GM12878 (cell line): Measurements from ENCODE around the gene MEGF11. TPM values are rescaled to one million over a fixed set of nuclear protein-coding genes. Genes with fewer than 3 reads are reported as not detected.

ENCODE experiments used
- ATAC-seq: fragments of 200-7000 bp; cut with Tn5 transposase; 3 replicates; pipeline ENCODE4 v1.9.1; 2020; ENCODE audit warnings: mild to moderate bottlenecking, moderate library complexity
- BruUV-seq: library from RNA; stranded (reverse); fragments of 400-500 nt; replicated peaks from 2 replicates; lab custom pipeline; 2021; lab: Mats Ljungman, UMichigan
- CTCF ChIA-PET: fragments of 300-600 bp; sonication (Branson Sonifier 250); formaldehyde crosslinking; extraction: SDS; loops from one replicate; lab custom pipeline; 2021; ENCODE audit warnings: inconsistent platforms; lab: Yijun Ruan, JAX
- POLR2A ChIA-PET: fragments of 350-600 bp; formaldehyde crosslinking; extraction: SDS; loops from one replicate; lab custom pipeline; 2021; ENCODE audit warnings: inconsistent platforms; lab: Charles Lee
- RAD21 ChIA-PET: fragments of 300-600 bp; sonication (Branson Sonifier 250); formaldehyde crosslinking; loops from one replicate; lab custom pipeline; 2023; ENCODE audit warnings: antibody characterized with exemption; ENCODE audit not compliant: unreplicated experiment; lab: Charles Lee
- SMC1A ChIA-PET: fragments of 300-600 bp; sonication (Branson Sonifier 250); formaldehyde crosslinking; loops from one replicate; lab custom pipeline; 2023; ENCODE audit not compliant: unreplicated experiment, uncharacterized antibody; lab: Charles Lee
- DNase-seq: peaks from one replicate; pipeline ENCODE4 v3.0.0-alpha.2; 2011; ENCODE audit warnings: low read depth, low spot score
- FAIRE-seq: peaks from 3 replicates; lab custom pipeline; 2011; peaks lifted over from hg19 to GRCh38; lab: Jason Lieb, UNC
- H2AFZ ChIP-seq: 2 replicates; pipeline ENCODE4 v1.6.0; 2011; ENCODE audit warnings: low read depth, low read length, control low read depth; ENCODE audit not compliant: control insufficient read depth
- H3K27ac ChIP-seq: 2 replicates; pipeline ENCODE4 v1.5.1; 2011; ENCODE audit warnings: control low read depth; ENCODE audit not compliant: control insufficient read depth, insufficient read depth
- H3K27me3 ChIP-seq, 2 experiments: replicated peaks in 1 of 2; 2 replicates each; pipeline versions ENCODE4 v1.6.0 to v1.6.1; 2011; ENCODE audit warnings: low read length in 1 of 2; ENCODE audit not compliant: control insufficient read depth in 2 of 2, insufficient read depth in 2 of 2
- H3K36me3 ChIP-seq, 2 experiments: 2 replicates each; pipeline ENCODE4 v1.5.1; 2011; ENCODE audit warnings: low read length in 1 of 2; ENCODE audit not compliant: control insufficient read depth in 2 of 2, insufficient read depth in 2 of 2
- H3K4me1 ChIP-seq: 2 replicates; pipeline ENCODE4 v1.6.1; 2011; ENCODE audit warnings: mild to moderate bottlenecking, low read length, moderate library complexity, mixed read lengths; ENCODE audit not compliant: control insufficient read depth, insufficient read depth
- H3K4me2 ChIP-seq: 2 replicates; pipeline ENCODE4 v1.6.0; 2011; ENCODE audit warnings: control low read depth; ENCODE audit not compliant: control insufficient read depth, insufficient read depth
- H3K4me3 ChIP-seq: fragments of 200-600 bp; sonication (generic); 2 replicates; pipeline ENCODE4 v1.5.1; 2016
- H3K79me2 ChIP-seq: 2 replicates; pipeline ENCODE4 v1.6.0; 2011; ENCODE audit warnings: low read length; ENCODE audit not compliant: control insufficient read depth, insufficient read depth
- H3K9ac ChIP-seq: 2 replicates; pipeline ENCODE4 v1.8.0; 2011; ENCODE audit warnings: low read length, control low read depth, mixed read lengths; ENCODE audit not compliant: control insufficient read depth, insufficient read depth
- H3K9me3 ChIP-seq: replicated peaks from 3 replicates; pipeline ENCODE4 v1.5.1; 2011; ENCODE audit warnings: mild to moderate bottlenecking, low read length; ENCODE audit not compliant: control insufficient read depth, insufficient read depth
- H4K20me1 ChIP-seq: 2 replicates; pipeline ENCODE4 v1.6.0; 2011; ENCODE audit not compliant: control insufficient read depth, insufficient read depth
- BHLHE40 ChIP-seq, 2 experiments: fragments of 450-650 bp in 1 of 2; IDR thresholded peaks; 2 replicates each; pipeline ENCODE4 v1.6.1; 2011 to 2017; ENCODE audit warnings: low read depth in 2 of 2, borderline replicate concordance in 1 of 2, improper control_type of control experiment in 1 of 2, low read length in 1 of 2, mild to moderate bottlenecking in 1 of 2
- HDAC6 ChIP-seq: fragments of 200-600 bp; sonication (generic); IDR thresholded peaks from one replicate; pipeline ENCODE4 v1.8.0; 2017; ENCODE audit warnings: antibody characterized with exemption; ENCODE audit not compliant: unreplicated experiment
- HSF1 ChIP-seq: fragments of 150-350 bp; IDR thresholded peaks from 2 replicates; pipeline ENCODE4 v1.6.1; 2014; ENCODE audit warnings: mild to moderate bottlenecking, low read depth, low read length
- MAX ChIP-seq: IDR thresholded peaks from 2 replicates; pipeline ENCODE4 v1.6.1; 2012; ENCODE audit warnings: low read depth, low read length, improper control_type of control experiment
- MYB ChIP-seq: fragments of 150-350 bp; IDR thresholded peaks from 2 replicates; pipeline ENCODE4 v1.6.1; 2014; ENCODE audit warnings: mild to moderate bottlenecking, low read depth, low read length, borderline replicate concordance
- NFIC ChIP-seq: IDR thresholded peaks from 2 replicates; pipeline ENCODE4 v1.6.1; 2012; ENCODE audit warnings: low read depth, mild to moderate bottlenecking, inconsistent platforms, low read length, moderate library complexity
- NRF1 ChIP-seq: conservative IDR thresholded peaks from 2 replicates; pipeline ENCODE4 v1.6.1; 2011; ENCODE audit warnings: mild to moderate bottlenecking, low read depth, low read length, improper control_type of control experiment
- RELA ChIP-seq: fragments of 450-650 bp; IDR thresholded peaks from 2 replicates; pipeline ENCODE4 v1.8.0; 2014; ENCODE audit warnings: borderline replicate concordance; ENCODE audit not compliant: partially characterized antibody
- RELB ChIP-seq: fragments of 450-650 bp; IDR thresholded peaks from 2 replicates; pipeline ENCODE4 v1.6.1; 2017; ENCODE audit warnings: low read depth, mild to moderate bottlenecking, moderate library complexity
- SIX5 ChIP-seq: IDR thresholded peaks from 2 replicates; pipeline ENCODE4 v1.6.1; 2011; ENCODE audit warnings: mild to moderate bottlenecking, low read depth, low read length, moderate library complexity; ENCODE audit not compliant: severe bottlenecking
- SUZ12 ChIP-seq: fragments of 200-600 bp; sonication (generic); IDR thresholded peaks from one replicate; pipeline ENCODE4 v1.6.1; 2018; ENCODE audit warnings: antibody characterized with exemption, mild to moderate bottlenecking; ENCODE audit not compliant: unreplicated experiment
- TAF1 ChIP-seq: IDR thresholded peaks from 2 replicates; pipeline ENCODE4 v1.6.1; 2011; ENCODE audit warnings: mild to moderate bottlenecking, low read depth, low read length, borderline replicate concordance
- ZSCAN29 ChIP-seq: fragments of 450-650 bp; IDR thresholded peaks from 2 replicates; pipeline ENCODE4 v1.6.1; 2017; ENCODE audit warnings: mild to moderate bottlenecking, moderate library complexity
- WGBS: methylation state at CpG from one replicate; pipeline ENCODE4 v1.1.6; 2016; ENCODE audit warnings: low lambda C conversion rate; ENCODE audit not compliant: insufficient replicate concordance, insufficient coverage; ENCODE audit errors: missing lambda C conversion rate; 5-methylcytosine and 5-hydroxymethylcytosine counted together
- in situ Hi-C: fragments of 300-500 bp; cut with MboI; formaldehyde crosslinking; loops from 9 replicates; pipeline ENCODE4 v1.14.3; 2018; ENCODE audit warnings: mixed read lengths
- intact Hi-C: fragments of 100-400 bp; cut with micrococcal nuclease; formaldehyde crosslinking; loops from one replicate; pipeline ENCODE4 v1.14.2; 2022; ENCODE audit not compliant: unreplicated experiment
- polyA plus RNA-seq, 11 experiments: library from polyadenylated mRNA; depleted of rRNA in 4 of 11; unstranded in 6 of 11; stranded (reverse) in 5 of 11; fragments of >200 nt; fragmentation: Nextera tagmentation in 4 of 11; fragmentation: Illumina TruSeq in 1 of 11; extraction: Ambion mirVana in 4 of 11; extraction: Trizol in 1 of 11; gene quantifications; 1 replicate in 1 of 11; 2 replicates in 10 of 11; pipeline versions ENCODE4 v1.2.1 to v1.2.3, GENCODE V29; 2011 to 2016; ENCODE audit warnings: inconsistent platforms in 2 of 11, missing spikeins in 2 of 11, low read depth in 1 of 11
- total RNA-seq, 4 experiments: library from RNA; depleted of rRNA in 3 of 4; stranded (reverse); fragments of >200 nt in 3 of 4; fragmentation: Illumina TruSeq in 1 of 4; extraction: Trizol in 1 of 4; gene quantifications; 2 replicates each; pipeline versions ENCODE4 v1.2.1 to v1.2.3, GENCODE V29; 2013 to 2021

MEGF11 gene
- total and polyA plus RNA-seq, 10 of the 15 experiments (the other 5 are each of a cell fraction or from before 2014, with no cell fraction given) = 0.03 to 1.7 (median 0.49) TPM

- TF ChIP-seq BHLHE40 (IDR thresholded peaks at IDR 0.05; ENCODE audit: borderline replicate concordance in 1 of 2, low read depth in 2 of 2, low read length in 1 of 2) (no peak), SIX5 (no peak), TAF1 (no peak), HSF1 (no peak), HDAC6 (no peak)
- TF ChIP-seq, all 136 proteins: peak for 0
Observed at GRCh38 chr15:65901836-65902235, 351.7 kb downstream of the MEGF11 start (continued).

GRCh38 chr15:65901336-65901735 is 352.2 kb downstream of the MEGF11 start:
- no peak for ATAC-seq
- peaks cover 2 to 25% of the 10 kb centered on the region in 2 experiments; a peak in 3 of 4 replicates for H3K36me3 ChIP-seq
- no peak overlapping the region for H3K4me2 ChIP-seq
- FAIRE-seq = no peak
- H3K27me3 ChIP-seq = no peaks in the 10 kb centered on the region
- no peaks in the 10 kb centered on the region for H3K79me2 ChIP-seq
- H3K4me3 ChIP-seq = no peak overlapping the region
- H3K27ac ChIP-seq = no peak overlapping the region
- intact Hi-C loops = no loop called here
- BruUV-seq = no TSS peak
- no peak for TF ChIP-seq BHLHE40 (IDR thresholded peaks at IDR 0.05; ENCODE audit: borderline replicate concordance in 1 of 2, low read depth in 2 of 2, low read length in 1 of 2)
- TF ChIP-seq RELA = no peak
- no peak for TF ChIP-seq MAX
- TF ChIP-seq ZSCAN29 = no peak
- TF ChIP-seq RELB = no peak
- TF ChIP-seq NRF1 = no peak
- TF ChIP-seq MYB = no peak
- no peak for TF ChIP-seq NFIC
- TF ChIP-seq SUZ12 = no peak
- H2AFZ ChIP-seq = no peak overlapping the region
- no peaks in the 10 kb centered on the region for H3K9me3 ChIP-seq
- H3K4me1 ChIP-seq = peaks cover 27% of the 10 kb centered on the region
- ChIA-PET SMC1A (interaction anchor here (1.1 to 7.6 kb wide), 6 partner anchors 14 to 38 kb away, joined by 3 to 70 read pairs (median 11); partner anchors contain the start of gene RAB11A), POLR2A (interaction anchor here (0.6 to 2.5 kb wide), 7 partner anchors 10 to 210 kb away, joined by 3 to 15 read pairs (median 7); partner anchors contain the start of gene RAB11A), CTCF (interaction anchor here (0.9 to 3.1 kb wide), 6 partner anchors 15 to 304 kb away, joined by 3 to 19 read pairs (median 4); no protein-coding TSS in a partner anchor), RAD21 (interaction anchor here (1.0 to 5.2 kb wide), 6 partner anchors 12 to 83 kb away, joined by 3 to 57 read pairs (median 4); no protein-coding TSS in a partner anchor)
- DNase-seq = no peak
- H4K20me1 ChIP-seq = no peaks in the 10 kb centered on the region
- in situ Hi-C loops = no loop called here
- H3K9ac ChIP-seq = no peak overlapping the region
- WGBS = 98% methylated on average over 2 of the region's 2 CpGs
